HG03196 (cell line): ENCODE measurements around the gene CAMK2G.
A peak's percentile ranks its signal among the peaks of the same experiment; 100 is the strongest.

ENCODE experiments used
- ATAC-seq: cut with Tn5 transposase; IDR thresholded peaks from one replicate; pipeline ENCODE4 v1.9.1; 2021; ENCODE audit not compliant: unreplicated experiment

The CAMK2G gene

GRCh38 chr10:73774637-73775036, 99.7 kb downstream of the CAMK2G start:
- no peak for ATAC-seq

- no peak for ATAC-seq
Measured at GRCh38 chr10:73773152-73773879, 101.0 kb downstream of the CAMK2G start.

- peak; percentile 57 for ATAC-seq
Measured at GRCh38 chr10:73772281-73773151, 101.8 kb downstream of the CAMK2G start.

- peak; percentile 44 for ATAC-seq
Measured at GRCh38 chr10:73771722-73772280, 102.6 kb downstream of the CAMK2G start.

DNA sequence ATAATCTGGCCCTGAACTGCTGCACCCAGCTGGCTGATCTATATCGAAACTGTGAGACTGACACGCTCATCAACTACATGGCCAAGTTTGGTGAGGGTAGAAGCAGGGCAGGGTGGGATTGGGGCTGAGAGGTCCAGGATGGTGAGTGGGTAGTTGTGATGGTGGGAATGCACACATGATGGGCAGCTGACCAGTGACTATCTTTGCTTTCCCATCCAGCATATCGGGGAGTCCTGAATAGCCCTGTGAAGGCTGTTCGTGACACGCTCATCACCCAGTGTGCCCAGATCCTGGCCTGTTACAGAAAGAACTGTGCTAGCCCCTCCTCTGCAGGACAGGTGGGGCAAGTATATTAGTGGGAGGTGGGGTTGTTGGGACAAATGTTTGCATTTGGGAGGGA, 105.0 kb downstream of the CAMK2G start:
- ATAC-seq, result no peak

DNA sequence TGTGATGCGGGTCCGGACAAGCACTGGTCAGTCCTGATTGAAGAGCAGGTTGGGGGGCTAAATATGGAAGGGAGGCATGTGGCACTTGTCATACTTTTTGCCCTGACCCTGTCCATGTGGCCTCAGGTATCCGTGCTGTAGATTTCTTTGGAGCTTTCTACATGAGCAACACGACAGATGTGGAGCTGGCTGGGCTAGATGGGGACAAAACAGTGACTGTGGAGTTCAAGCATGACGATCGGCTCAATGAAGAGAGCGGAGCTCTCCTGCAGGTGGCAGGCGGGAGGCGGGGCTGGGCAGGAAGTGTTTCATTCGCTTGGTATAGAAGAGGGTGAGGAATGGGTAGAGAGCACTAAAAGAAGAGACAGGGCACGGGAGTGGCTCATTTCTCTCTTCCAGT, 105.5 kb downstream of the CAMK2G start:
- ATAC-seq, result no peak

- ATAC-seq, result no peak
Measured at GRCh38 chr10:73765066-73765465, 109.3 kb downstream of the CAMK2G start.

DNA sequence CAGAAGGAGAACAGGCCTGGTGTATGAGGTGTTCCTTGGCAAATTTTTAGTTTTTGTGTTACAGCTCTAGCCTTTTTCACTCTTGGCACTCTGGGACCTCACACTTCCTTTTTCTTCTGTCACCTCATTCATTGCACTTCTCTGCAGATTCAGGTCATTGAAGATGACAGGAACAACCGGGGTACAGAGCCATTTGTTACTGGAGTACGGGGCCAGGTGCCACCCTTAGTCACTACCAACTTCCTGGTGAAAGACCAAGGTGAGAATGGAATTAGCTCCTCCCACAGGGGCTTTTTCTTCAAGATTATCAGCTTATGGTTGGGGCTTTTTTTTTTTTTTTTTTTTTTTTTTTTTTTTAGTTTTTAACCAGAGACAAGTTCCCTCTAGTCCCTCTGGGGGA, 111.0 kb downstream of the CAMK2G start:
- no peak for ATAC-seq

DNA sequence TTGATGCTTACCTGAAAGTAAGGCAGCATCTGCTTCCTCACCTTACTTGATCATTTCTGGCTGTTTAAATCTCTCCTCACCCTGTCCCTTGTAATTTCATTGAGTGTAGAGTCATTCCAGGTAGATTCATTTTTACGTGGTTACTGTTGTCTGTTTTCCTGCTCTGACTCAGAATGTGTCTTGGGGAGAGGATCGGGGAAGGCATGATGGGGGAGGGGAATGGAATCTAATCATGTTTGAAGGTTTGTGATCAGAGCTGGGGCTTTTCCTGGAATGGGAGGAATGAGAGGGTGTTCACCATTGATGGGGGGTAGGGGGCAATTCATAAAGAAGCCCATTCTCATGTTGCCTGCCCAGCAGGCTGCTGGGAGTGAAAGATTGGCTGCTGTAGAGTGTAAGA, 111.4 kb downstream of the CAMK2G start:
- ATAC-seq, result no peak
